Sigmoid colon (tissue), 4 donors: ENCODE results near the gene TCF20.

Experiments used
- EP300 ChIP-seq, 4 donors: sonication (generic); formaldehyde crosslinking; IDR thresholded peaks; one replicate each; pipeline ENCODE4 v1.6.1; 2017; ENCODE audit warnings: antibody characterized with exemption in 4 of 4
- POLR2A ChIP-seq, 2 donors: fragments of 450-650 bp; IDR thresholded peaks; one replicate each; pipeline ENCODE4 v1.6.1; 2016; ENCODE audit warnings: antibody characterized with exemption in 2 of 2, mild to moderate bottlenecking in 2 of 2, moderate library complexity in 2 of 2
- POLR2AphosphoS5 ChIP-seq, 4 donors: sonication (generic); formaldehyde crosslinking; IDR thresholded peaks; one replicate each; pipeline ENCODE4 v1.6.1; 2017; ENCODE audit warnings: antibody characterized with exemption in 4 of 4
- TF ChIP-seq, protein P1 (sequence below), 4 experiments: fragments of 450-650 bp in 3 of 4; fragments of 200-600 bp in 1 of 4; IDR thresholded peaks; one replicate each; pipeline ENCODE4 v1.5.1; 2016 to 2019; ENCODE audit warnings: antibody characterized with exemption in 4 of 4, mild to moderate bottlenecking in 3 of 4, moderate library complexity in 2 of 4

DNA sequence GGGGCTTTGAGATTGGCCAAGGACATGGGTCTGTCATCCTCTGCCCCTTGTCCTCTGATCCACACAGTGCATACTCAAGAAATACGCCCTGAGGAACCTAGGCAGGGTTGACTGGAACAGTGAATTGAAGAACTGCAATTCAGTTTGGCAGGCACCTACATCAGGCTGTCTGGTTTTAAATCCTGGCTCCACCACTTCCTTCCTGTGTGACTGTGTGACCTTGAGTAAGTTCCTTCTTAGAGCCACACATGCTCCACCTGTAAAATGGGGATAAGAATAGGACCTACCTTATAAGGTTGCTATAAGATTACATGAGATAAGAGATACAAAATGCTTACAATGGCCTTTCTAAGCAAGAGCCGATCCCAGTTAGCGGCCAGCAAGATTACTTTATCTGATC lies 15.8 kb upstream of the TCF20 start:
- TF ChIP-seq, protein P1, sequence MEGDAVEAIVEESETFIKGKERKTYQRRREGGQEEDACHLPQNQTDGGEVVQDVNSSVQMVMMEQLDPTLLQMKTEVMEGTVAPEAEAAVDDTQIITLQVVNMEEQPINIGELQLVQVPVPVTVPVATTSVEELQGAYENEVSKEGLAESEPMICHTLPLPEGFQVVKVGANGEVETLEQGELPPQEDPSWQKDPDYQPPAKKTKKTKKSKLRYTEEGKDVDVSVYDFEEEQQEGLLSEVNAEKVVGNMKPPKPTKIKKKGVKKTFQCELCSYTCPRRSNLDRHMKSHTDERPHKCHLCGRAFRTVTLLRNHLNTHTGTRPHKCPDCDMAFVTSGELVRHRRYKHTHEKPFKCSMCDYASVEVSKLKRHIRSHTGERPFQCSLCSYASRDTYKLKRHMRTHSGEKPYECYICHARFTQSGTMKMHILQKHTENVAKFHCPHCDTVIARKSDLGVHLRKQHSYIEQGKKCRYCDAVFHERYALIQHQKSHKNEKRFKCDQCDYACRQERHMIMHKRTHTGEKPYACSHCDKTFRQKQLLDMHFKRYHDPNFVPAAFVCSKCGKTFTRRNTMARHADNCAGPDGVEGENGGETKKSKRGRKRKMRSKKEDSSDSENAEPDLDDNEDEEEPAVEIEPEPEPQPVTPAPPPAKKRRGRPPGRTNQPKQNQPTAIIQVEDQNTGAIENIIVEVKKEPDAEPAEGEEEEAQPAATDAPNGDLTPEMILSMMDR (IDR thresholded peaks at IDR 0.05) = no peak
- TF ChIP-seq EP300 (IDR thresholded peaks at IDR 0.05) (no peak), POLR2A (IDR thresholded peaks at IDR 0.05) (no peak), POLR2AphosphoS5 (IDR thresholded peaks at IDR 0.05) (no peak)
